Esophagus muscularis mucosa (tissue), 4 donors: ENCODE results near the gene F10. TPM values are rescaled to one million over a fixed set of nuclear protein-coding genes. Genes with fewer than 3 reads are reported as not detected.

ENCODE experiments used
- DNase-seq: peaks from one replicate; pipeline ENCODE4 v3.0.0-alpha.2; 2017; ENCODE audit errors: extremely low spot score
- H3K27ac ChIP-seq, 4 donors: fragments of 200-600 bp; sonication (generic); replicated peaks in 1 of 4; 1 replicate in 3 of 4; 2 replicates in 1 of 4; pipeline ENCODE4 v1.5.1; 2016 to 2019; ENCODE audit warnings: mild to moderate bottlenecking in 1 of 4
- H3K27me3 ChIP-seq, 4 donors: fragments of 200-600 bp; sonication (generic); one replicate each; pipeline versions ENCODE4 v1.5.1 to v1.6.0; 2016 to 2019
- H3K36me3 ChIP-seq, 4 donors: fragments of 200-600 bp; sonication (generic); one replicate each; pipeline ENCODE4 v1.5.1; 2016 to 2019
- H3K4me1 ChIP-seq, 4 donors: fragments of 200-600 bp; sonication (generic); one replicate each; pipeline ENCODE4 v1.5.1; 2016 to 2019
- H3K4me3 ChIP-seq, 4 donors: fragments of 200-600 bp; sonication (generic); 1 replicate in 2 of 4; 2 replicates in 2 of 4; pipeline ENCODE4 v1.5.1; 2016 to 2019; ENCODE audit warnings: mild to moderate bottlenecking in 4 of 4, moderate library complexity in 1 of 4
- H3K9me3 ChIP-seq, 4 donors: fragments of 200-600 bp; sonication (generic); 1 replicate in 3 of 4; 2 replicates in 1 of 4; pipeline ENCODE4 v1.5.1; 2016 to 2019
- EP300 ChIP-seq: sonication (generic); formaldehyde crosslinking; IDR thresholded peaks from one replicate; pipeline ENCODE4 v1.6.1; 2017; ENCODE audit warnings: antibody characterized with exemption
- POLR2A ChIP-seq: fragments of 450-650 bp; IDR thresholded peaks from one replicate; pipeline ENCODE4 v1.6.1; 2017; ENCODE audit warnings: antibody characterized with exemption, moderate library complexity, mild to moderate bottlenecking, low read depth
- POLR2AphosphoS5 ChIP-seq, 2 donors: sonication (generic); formaldehyde crosslinking; IDR thresholded peaks; one replicate each; pipeline ENCODE4 v1.6.1; 2017; ENCODE audit warnings: antibody characterized with exemption in 2 of 2
- WGBS: methylation state at CpG from one replicate; pipeline ENCODE4 v1.1.5; 2018; 5-methylcytosine and 5-hydroxymethylcytosine counted together
- intact Hi-C: fragments of 100-400 bp; cut with DNase I; formaldehyde crosslinking; loops from one replicate; pipeline ENCODE4 v1.15.1; 2023
- total RNA-seq, 4 donors: library from RNA; depleted of rRNA; stranded (reverse); fragments of >200 nt; gene quantifications; one replicate each; pipeline versions ENCODE4 v1.1.0 to v1.2.1, GENCODE V29; 2016
- TF ChIP-seq, protein P1 (sequence below), 3 experiments: fragments of 200-600 bp in 2 of 3; fragments of 450-650 bp in 1 of 3; sonication (generic) in 2 of 3; IDR thresholded peaks; one replicate each; pipeline ENCODE4 v1.5.1; 2017 to 2019; ENCODE audit warnings: antibody characterized with exemption in 3 of 3, mild to moderate bottlenecking in 2 of 3, moderate library complexity in 1 of 3

Gene F10
- total RNA-seq, 4 donors from 2014 or later, result 4.6 to 20.5 (median 11.7) TPM

DNA sequence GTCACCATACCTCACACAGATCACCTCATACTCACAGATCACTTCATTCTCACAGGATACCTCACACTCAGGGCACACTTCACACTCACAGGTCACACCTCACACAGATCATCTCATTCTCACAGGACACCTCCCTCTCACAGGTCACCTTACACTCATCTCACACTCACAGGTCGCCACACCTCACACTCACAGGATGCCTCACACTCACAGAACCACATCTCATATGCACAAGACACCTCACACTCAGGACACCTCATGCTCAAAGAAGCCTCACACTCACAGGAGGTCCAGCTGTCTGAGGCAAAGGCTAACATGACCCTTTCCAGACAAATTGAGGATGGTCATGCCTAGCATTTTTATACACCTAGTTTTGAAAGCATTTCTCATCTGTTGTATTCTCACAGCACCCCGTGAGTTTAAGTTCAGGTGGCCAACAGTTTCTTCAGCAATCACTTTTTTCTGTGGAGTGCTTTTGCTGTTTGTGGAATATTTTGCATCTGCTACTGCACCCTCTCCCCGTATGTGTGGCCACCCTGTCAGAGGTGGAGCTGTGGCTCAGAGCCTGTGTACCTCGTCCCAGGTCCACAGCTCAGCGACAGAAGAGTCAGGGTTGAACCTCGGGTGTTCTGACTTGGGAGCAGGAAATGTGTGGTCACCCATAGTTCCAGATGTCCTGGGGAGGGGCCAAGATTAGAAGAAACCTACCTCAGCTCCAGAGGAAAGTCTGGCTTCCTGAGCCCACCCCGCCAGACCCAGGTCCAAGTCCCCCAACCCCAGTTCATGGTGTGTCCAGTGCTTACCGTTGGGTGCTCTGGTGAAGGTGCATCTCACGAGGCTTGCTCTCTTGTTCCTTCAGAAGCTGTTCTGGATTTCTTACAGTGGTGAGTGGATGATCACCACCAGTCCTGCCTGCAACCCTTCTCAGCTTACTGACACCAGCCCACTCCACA, 9.4 kb upstream of the F10 start:
- DNase-seq, result no peak
- TF ChIP-seq POLR2A (no peak), POLR2AphosphoS5 (IDR thresholded peaks at IDR 0.05) (no peak), EP300 (no peak)
- TF ChIP-seq, protein P1, sequence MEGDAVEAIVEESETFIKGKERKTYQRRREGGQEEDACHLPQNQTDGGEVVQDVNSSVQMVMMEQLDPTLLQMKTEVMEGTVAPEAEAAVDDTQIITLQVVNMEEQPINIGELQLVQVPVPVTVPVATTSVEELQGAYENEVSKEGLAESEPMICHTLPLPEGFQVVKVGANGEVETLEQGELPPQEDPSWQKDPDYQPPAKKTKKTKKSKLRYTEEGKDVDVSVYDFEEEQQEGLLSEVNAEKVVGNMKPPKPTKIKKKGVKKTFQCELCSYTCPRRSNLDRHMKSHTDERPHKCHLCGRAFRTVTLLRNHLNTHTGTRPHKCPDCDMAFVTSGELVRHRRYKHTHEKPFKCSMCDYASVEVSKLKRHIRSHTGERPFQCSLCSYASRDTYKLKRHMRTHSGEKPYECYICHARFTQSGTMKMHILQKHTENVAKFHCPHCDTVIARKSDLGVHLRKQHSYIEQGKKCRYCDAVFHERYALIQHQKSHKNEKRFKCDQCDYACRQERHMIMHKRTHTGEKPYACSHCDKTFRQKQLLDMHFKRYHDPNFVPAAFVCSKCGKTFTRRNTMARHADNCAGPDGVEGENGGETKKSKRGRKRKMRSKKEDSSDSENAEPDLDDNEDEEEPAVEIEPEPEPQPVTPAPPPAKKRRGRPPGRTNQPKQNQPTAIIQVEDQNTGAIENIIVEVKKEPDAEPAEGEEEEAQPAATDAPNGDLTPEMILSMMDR (IDR thresholded peaks at IDR 0.05), result no peak
- WGBS, result 73% methylated on average over 8 of the region's 9 CpGs
- H3K27me3 ChIP-seq, result peaks cover 6 to 33% (median 19%) of the 10 kb centered on the region in 4 donors
- no peak overlapping the region for H3K4me3 ChIP-seq
- intact Hi-C loops, result no loop called here
- no peak overlapping the region for H3K27ac ChIP-seq
- H3K9me3 ChIP-seq, result no peaks in the 10 kb centered on the region
- H3K4me1 ChIP-seq, result peaks cover 12 to 20% (median 18%) of the 10 kb centered on the region in 4 donors
- no peaks in the 10 kb centered on the region for H3K36me3 ChIP-seq

DNA sequence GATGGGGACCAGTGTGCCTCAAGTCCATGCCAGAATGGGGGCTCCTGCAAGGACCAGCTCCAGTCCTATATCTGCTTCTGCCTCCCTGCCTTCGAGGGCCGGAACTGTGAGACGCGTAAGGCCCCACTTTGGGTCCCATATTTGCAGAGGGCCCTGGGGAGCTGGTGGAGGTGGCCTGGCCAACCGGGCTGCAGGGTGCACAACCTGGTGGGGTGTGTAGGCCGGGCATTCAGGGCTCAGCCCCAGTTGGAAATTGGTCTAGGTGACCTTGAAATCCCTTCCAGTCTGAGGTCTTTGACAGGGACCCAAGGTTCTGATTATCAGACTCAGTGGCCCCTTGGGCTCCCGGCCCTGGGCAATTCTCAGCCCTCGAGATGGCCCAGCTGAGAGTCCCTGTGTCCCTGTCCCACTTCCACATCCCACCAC, 8.7 kb upstream of the F10 start:
- no peaks in the 10 kb centered on the region for H3K36me3 ChIP-seq
- no peaks in the 10 kb centered on the region for H3K9me3 ChIP-seq
- H3K27ac ChIP-seq, result no peak overlapping the region
- no peak overlapping the region for H3K4me3 ChIP-seq
- 80% methylated on average over 2 of the region's 8 CpGs for WGBS
- peaks cover 12 to 20% (median 18%) of the 10 kb centered on the region in 4 donors for H3K4me1 ChIP-seq
- TF ChIP-seq, protein P1 (IDR thresholded peaks at IDR 0.05), result no peak
- no peak for TF ChIP-seq POLR2AphosphoS5 (IDR thresholded peaks at IDR 0.05)
- no peak for DNase-seq
- peaks cover 6 to 36% (median 19%) of the 10 kb centered on the region in 4 donors for H3K27me3 ChIP-seq
- intact Hi-C loops, result no loop called here

DNA sequence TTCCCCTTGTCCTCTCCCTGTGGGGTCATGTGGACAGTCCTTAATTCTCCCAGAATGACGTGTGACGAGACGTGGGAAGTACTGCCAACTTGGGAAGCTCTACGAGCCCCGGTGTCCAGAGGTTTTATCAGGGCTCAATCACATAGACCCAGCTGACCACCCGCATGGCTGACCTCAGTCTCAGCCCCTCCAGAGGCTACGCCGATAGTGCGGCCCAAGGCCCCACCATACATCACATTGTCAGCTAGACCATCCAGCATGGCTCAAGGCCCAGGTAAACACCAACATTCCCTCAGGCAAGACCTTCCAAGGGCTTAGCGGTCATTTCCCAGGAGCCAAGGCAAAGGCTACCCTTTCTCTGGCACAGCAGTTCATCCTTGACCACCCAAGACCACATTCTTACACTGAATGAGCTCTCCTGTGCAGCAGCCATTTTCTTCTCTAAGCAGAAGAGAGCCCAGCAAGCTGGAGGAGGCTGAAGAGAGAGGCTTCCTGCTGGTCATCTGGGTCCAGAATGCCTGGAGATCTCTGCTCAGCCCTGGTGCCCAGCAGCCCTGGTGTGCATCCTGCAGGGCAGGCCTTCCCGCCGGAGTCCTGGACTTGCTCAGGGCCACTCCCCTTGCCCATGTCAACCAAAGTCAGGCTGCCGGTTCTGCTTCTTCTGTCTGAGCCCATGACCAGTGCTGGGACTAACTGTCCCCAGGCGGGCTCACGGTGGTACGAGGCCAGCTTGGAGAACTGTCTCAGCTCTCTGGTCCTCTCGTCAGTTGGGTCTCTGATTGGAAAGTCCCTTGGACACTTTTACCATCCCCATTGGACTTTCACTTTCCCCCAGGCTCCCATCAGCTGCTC, 7.9 kb upstream of the F10 start:
- Histone ChIP-seq H3K4me1 (peaks cover 12 to 14% (median 14%) of the 10 kb centered on the region in 4 donors), H3K36me3 (no peaks in the 10 kb centered on the region), H3K27me3 (peaks cover under 1 to 29% (median 13%) of the 10 kb centered on the region in 4 donors), H3K9me3 (no peaks in the 10 kb centered on the region), H3K27ac (no peak overlapping the region), H3K4me3 (no peak overlapping the region)
- TF ChIP-seq POLR2A (no peak), EP300 (no peak), POLR2AphosphoS5 (IDR thresholded peaks at IDR 0.05) (no peak)
- TF ChIP-seq, protein P1 (IDR thresholded peaks at IDR 0.05), result no peak
- 92% methylated on average over 12 of the region's 17 CpGs for WGBS
- intact Hi-C loops, result no loop called here
- DNase-seq, result no peak

DNA sequence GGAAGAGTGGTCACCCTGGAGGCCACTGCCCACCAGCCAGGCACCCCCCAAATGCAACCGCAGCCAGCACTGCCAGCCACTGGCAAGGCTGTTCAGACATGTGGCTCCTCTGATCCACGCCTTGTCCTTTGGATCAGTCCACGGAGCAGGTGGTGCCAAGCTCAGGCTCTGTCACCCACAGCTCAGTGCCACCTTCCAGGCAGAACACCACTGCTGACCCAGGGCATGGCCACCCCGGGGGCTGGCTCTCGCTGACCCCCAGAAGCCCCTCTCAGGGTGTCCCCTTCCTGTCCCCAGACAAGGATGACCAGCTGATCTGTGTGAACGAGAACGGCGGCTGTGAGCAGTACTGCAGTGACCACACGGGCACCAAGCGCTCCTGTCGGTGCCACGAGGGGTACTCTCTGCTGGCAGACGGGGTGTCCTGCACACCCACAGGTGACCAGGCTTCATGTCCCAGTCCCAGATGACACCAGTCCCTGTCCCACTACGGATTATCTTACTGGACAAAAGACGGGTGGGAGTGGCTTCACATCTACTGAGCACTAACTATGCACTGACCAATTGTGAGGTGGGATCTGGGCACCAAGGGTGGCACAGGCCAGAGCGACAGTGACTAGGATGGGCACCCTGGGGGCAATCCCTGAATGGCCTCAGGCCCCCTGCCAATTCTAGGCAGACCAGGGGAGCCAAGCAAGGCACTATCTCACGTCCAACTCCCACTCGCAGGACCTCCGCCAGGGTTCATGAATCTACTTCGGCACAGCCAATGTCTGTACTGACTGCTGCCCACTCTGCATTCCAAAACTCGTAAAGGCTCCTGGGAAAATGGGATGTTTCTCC, 7.0 kb upstream of the F10 start:
- no peak overlapping the region for H3K4me3 ChIP-seq

More for the DNA sequence above, 7.0 kb upstream of the F10 start:
- Histone ChIP-seq H3K27me3 (peaks cover 0 to 20% (median 5%) of the 10 kb centered on the region in 4 donors), H3K27ac (no peak overlapping the region), H3K9me3 (no peaks in the 10 kb centered on the region), H3K36me3 (no peaks in the 10 kb centered on the region), H3K4me1 (peaks cover 4 to 6% (median 5%) of the 10 kb centered on the region in 4 donors)
- TF ChIP-seq EP300 (no peak), POLR2A (no peak), POLR2AphosphoS5 (IDR thresholded peaks at IDR 0.05) (no peak)
- TF ChIP-seq, protein P1 (IDR thresholded peaks at IDR 0.05), result no peak
- 91% methylated on average over 15 of the region's 21 CpGs for whole genome bisulfite sequencing
- DNase-seq, result no peak
- intact Hi-C loops, result no loop called here
